ENCODE data around the gene KCNAB3.
"Not testable (repeated sequence)": the region's sequence is repeated elsewhere in the genome, so short reads cannot be mapped to it uniquely, and the experiment has no call there.

The KCNAB3 gene

DNA sequence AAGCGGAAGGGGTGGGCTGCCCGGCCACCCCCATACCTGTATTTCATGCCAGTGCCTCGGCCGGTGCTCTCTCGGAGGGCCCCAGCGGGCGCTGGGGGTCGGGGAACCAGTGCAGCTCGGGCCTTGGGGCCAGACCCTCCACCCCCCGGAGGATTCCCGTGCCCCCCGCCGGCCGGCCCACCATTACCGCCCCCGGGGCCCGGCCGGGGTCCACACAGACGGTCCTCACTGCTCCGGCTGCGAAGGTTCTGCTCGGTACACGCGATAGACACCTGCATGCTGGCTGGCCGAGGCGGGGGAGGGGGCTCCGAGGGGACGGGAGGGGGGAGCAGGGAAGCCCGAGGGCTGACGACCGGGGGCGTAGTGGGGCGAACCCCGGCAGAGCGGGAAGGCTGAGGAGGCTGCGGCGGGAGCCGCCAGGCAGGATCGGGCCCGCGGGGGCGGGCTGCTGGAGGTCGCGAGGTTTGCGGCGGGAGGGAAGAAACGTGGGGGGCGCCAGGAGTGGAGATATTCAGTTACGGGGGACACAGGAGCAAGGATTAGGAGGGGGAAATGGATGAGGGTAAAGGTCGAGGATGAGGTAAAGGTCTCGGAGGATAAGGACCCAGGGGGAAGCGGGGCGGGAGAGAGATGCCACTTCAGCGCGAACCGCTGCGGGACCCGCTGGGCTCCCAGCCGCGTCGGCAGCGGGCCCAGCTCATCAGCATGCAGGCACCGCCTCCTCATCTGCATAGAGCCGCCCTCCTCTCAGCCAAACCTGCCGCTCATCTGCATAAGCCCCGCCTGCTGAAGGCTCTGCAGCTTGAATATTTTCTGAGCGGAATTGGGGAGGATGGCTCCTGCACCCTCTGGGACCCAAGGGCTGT lies at the start of gene KCNAB3:
Gene KCNAB3, minus strand, starts transcription at position 699 of the 866 bp plus-strand sequence. Its CDS starts 421 bp downstream, at position 278.
- peak; percentile 58 to 63 for DNase-seq

DNA sequence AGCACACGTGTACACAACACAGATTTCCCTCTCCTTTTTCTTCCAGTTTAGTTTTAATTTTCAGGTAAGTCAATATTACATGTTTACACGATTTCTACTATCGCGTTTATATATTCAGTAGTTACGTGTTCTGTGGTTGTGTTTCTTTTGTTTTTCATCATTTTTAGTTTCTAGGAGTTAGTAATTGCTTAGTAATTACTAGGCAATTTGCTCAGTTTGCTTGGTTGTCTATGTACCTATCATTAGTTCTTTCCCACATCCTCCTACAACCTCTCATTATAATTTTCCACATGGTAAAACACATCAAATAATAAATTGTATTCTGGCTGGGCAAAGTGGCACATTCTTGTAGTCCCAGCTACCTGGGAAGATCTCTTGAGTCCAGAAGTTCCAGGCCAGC lies 48.1 kb upstream of the KCNAB3 start:
- DNase-seq, result no peak

DNA sequence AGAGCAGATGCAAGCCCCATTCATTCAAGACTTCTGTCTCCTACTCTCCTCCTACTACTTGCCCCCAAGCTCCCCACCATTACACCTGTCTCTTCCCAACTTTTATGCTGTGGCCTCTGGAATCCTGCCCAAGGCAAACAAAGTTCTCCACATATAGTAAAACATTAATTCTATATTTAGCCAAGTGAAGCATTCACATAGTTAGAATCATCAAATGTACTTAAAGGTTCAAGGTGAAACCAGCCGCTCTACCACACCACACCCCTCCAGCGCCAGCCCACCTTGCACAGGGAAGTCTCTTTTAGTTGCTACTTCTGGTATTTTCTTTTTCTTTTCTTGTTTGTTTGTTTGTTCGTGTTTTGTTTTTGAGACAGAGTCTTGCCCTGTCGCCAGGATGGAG lies 47.4 kb upstream of the KCNAB3 start:
- DNase-seq, result no peak

DNA sequence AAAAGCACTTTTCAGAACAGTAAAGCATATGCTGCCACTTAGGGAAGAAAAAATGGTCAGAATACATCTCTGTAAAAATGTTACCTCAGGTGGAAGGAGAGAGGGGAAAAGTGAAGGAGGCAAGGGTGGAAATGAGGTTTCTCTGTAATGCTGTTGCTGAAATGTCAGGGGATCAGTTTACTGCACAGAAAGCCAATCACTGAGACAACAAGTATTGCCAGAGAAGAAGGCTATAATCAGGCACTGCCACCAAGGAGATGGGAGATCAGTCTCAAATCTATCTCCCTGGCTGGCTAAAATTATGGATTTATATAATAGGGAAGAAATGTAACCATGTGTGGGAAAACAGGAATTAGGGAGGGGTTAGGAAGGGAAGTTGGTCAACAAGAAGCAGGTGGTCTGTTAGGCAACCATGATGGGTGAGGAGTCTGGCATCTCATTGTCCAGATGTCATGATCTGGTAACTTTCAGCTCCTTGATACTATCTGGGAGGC lies 45.0 kb upstream of the KCNAB3 start:
- DNase-seq, result no peak

DNA sequence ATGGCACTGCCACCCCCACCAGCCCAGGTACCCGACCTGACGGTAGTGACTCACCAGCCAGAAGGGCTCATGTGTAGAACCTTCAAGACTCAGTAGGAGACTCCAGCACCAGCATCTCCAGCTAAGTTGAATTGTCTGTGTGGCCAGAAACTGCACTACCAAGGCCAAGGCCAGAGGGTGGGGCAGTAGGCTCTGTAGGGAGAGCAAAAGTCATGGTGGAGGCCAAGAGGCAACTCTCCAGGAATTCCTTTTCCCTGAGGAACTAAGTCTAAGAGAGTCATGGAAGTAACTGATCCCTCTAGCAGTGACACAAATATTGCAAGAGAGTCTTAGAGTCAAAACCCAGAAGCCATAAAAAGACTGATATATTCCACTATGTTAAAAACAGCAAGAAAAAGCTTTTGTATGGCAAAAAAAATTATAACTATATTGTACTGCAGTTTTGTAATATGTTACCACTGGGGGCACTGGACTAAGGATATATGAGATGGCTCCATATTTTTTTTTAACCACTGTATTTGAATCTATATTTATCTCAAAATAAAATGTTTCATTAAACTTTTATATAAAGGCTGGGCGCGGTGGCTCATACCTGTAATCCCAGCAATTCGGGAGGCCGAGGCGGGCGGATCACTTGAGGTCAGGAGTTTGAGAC lies 42.6 kb upstream of the KCNAB3 start:
- no peak for DNase-seq

DNA sequence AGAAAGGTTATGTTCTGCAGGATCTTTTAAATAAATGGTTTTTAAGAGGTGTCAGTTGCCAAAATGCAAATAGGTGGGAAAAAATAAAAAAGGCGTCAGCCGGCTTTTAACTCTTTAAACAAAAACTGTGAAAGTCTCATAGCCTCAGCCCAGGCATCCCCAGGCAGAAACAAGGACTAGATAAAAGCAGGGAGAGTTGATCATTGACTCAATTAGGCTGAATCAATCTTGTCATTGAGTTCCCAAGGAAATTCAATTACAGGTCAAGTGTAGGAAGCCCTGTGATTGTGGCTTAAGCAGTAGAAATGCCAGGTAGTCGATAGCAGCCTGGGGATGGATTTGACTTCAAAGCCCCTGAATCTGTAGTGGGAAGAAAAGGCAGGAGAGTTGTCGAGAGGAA lies 42.0 kb upstream of the KCNAB3 start:
- no peak for DNase-seq

DNA sequence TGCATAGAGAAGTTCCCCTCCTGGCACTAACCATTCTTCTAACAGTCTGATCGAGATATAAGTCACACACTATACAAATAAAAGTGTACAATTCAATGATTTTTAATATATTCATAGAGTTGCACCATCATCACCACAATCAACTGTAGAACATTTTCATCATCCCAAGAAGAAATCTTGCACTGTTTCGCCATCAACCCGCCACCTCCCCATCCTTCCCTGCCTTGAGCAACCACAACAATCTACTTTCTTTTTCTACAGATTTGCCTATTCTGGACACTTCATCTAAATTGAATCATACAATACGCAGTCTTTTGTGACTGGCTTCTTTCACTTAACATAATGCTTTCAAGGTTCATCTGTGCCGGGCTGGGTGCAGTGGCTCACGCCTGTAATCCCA lies 39.8 kb upstream of the KCNAB3 start:
- DNase-seq, result peak in 1 of 2 donors; percentile 20

DNA sequence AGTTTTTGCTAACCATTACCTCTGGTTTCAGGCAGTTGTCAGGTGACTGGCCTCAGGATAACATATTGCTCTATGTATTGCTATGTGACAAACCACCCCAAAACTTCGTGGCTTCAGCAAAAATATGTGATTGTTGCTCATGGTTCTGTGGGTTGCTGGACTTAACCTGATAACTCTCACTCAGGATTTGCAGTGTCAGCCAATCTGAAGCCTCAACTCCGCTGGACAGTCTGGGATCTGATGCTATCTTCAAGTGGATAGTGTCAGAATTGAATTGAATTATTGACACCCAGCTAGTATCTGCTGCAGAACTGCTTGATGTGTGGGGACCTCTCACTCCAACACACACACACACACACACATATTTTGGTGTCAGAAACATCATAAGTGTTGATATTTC lies 38.1 kb upstream of the KCNAB3 start:
- DNase-seq, result no peak

DNA sequence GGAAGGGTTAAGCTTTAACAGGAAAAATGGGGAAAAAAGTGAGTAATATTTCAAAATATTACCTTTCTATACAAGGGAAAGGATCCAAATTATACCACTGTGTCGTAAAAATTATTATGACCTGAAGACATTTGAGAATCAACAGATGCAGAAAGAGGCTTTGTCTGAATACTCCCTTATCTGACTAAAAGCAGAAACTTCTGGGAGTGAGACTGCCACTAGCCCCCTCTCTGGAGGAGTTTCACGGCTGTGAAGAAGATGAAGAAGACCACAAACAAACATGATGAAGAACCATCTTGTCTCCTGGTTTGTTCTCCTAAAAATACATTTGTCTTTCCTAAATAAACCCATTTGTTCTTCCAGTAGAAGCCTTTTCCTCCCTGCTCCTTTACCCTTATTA lies 31.8 kb upstream of the KCNAB3 start:
- DNase-seq, result no peak

DNA sequence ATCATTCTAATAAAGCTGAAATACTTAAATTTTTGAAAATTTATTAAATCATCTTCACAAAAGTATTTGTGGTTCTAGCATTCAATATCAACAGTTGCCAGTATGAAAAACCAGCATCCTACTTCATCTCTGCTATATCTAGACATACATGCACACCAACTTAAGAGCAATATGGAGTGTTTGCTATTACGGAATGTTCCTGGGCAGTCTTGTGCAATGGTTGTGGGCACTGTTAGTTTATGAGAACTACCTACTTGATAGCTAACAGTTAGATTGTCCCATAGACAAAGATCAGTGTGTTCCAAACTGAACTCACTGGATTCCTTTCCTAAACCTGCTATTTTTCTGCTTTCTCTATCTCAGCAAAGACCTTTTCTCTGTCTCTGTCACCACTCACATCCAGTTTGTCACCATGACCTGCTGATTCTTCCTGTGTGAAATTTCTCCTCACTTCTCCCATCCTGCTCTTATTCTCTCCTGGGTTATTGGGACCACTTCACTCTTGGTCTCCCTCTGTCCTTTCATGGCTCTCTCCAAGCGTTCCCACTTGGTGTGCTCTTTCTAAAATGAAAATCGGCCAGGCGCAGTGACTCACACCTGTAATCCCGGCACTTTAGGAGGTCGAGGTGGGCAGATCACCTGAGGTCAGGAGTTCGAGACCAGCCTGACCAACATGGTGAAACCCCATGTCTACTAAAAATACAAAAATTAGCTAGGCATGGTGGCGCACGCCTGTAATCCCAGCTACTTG lies 30.0 kb upstream of the KCNAB3 start:
- DNase-seq, result no peak

DNA sequence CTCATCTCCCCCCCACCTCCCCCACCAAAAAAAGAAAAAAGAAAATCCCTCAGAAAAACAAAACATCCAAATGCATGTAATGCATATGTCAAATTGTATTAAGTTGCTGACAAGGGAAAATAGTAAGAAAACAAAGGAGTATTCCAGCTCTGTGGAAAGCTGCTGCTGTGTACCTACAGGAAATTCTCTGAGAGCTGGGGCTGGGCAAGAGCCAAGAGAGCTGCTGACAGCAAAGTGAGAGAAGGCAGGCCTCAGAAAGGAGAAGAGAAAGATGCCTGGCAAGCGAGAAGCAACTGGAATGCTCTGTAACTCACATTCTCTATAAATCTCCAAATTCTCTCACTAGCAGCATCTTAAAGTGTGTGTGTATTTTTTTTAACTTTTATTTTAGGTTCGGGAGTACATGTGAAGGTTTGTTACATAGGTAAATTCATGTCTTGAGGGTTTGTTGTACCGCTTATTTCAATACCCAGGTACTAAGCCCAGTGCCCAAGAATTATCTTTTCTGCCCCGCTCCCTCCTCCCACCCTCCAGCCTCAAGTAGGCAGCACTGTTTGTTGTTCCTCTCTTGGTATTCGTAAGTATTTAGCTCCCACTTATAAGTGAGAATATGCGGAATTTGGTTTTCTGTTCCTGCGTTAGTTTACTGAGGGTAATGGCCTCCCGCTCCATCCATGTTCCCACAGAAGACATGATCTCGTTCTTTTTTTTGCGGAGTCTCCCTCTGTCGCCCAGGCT lies 26.7 kb upstream of the KCNAB3 start:
- no peak for DNase-seq

DNA sequence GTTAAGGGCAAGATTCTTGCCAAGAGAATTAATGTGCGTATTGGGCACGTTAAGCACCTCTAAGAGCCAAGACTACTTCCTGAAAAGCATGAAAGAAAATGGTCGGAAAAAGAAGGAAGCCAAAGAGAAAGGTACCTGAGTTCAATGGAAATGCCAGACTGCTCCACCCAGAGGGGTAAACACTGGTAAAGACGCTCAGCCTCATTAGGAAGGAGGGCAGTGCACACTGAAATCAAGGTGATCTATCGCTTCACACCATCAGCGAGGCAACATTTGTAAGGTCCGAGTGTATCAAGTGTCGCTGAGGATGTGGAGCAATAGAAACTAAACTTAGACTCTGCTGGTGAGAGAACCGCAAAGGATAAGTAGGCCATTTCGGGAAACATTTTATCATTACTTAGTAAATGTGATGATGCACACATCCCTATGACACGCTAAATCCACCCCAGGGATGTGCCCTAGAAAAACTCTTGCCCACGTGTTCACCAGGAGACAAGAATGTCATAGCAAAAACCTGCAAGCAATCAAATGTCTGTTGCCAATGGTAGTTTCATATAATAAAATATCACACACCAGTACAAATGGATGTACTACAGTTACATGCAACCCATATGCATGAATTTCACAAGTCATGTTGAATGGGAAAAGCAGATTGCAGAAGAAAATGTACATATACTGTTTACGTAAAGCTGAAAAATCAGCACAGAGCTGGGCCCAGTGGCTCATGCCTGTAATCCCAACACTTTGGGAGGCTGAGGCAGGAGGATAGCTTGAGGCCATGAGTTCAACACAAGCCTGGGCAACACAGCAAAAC lies 26.0 kb upstream of the KCNAB3 start:
- DNase-seq, result no peak

DNA sequence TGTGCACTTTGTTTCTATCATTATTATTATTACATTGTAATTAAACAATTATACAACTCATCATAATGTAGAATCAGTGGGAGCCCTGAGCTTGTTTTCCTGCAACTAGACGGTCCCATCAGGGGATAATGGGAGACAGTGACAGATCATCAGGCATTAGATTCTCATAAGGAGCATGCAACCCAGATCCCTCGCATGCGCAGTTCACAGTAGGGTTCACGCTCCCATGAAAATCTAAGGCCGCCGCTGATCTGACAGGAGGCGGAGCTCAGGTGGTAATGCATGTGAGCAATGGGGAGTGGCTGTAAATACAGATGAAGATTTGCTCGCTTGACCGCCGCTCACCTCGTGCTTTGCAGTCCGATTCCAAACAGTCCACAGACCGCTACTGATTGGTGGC lies 23.6 kb upstream of the KCNAB3 start:
- not testable (repeated sequence) for DNase-seq

DNA sequence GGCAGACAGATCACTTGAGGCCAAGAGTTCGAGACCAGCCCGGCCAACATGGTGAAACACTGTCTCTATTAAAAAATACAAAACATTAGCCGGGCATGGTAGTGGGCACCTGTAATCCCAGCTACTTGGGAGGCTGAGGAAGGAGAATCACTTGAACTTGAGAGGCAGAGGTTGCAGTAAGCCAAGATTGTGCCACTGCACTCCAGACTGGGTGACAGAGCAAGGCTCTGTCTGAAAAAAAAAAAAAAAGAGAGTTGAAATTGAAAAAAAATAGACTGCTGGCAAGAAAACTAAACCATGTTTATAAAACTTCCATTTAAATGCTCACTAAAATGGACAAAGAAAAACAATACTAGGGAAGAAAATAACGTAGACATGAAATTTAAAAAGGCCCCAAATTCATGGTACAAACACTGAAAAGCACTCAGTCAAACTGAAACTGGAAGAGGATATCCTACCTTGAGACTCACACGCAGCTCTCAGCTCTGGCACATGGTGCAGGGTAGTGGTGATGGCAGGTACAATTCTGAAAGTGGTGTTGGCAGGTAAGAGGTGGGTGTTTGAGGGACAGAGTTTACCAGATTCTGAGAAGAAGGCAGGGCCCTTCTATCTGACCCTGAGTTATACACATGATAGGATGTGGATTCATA lies 21.6 kb upstream of the KCNAB3 start:
- peak in 1 of 2 donors; percentile 10 for DNase-seq

DNA sequence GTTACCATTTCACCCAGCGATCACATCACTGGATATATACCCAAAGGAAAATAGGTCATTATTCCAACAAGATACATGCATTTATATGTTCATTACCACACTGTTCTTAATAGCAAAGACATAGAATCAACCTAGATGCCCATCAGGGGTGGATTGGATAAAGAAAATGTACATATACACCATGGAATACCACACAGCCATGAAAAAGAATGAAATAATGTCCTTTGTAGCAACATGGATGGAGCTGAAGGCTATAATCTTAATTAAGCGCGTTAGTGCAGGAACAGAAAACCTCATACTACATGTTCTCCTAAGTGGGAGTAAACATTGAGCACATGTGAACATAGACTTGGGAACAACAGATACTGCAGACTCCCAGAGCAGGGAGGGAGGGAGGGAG lies 20.9 kb upstream of the KCNAB3 start:
- no peak for DNase-seq

DNA sequence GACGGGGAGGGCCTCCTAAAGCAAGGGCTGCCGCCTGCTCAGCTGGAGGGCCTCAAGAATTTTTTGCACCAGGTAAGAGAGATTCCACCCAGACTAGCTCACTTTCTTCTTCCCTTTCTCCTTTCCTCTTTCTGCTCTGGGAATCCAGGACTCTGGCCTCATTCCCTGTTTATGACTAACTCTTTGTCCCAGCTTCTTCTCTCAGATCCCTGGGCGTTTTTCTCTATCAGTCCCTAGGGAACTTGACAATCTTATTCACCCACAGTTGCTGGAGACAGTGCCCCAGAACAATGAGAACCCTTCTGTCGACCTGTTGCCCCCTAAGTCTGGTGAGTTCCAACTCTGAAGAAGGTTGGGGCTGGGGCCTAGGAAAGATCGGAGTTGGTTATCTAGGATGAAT lies 18.0 kb upstream of the KCNAB3 start:
- no peak for DNase-seq

DNA sequence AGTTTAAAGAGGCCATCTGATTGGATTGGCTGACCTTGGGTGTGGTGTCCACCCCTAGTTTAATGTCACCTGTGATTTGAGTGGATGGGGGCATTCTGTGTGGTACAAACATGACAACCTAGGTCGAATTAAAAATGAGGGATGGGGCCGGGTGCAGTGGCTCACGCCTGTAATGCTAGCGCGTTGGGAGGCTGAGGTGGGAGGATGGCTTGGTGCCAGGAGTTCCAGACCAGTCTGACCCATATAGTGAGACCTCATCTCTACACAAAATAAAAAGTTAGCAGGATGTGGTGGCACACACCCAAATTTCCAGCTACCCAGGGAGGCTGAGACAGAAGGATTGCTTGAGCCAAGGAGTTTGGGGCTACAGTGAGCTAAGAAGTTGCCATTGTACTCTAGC lies 16.8 kb upstream of the KCNAB3 start:
- no peak for DNase-seq

DNA sequence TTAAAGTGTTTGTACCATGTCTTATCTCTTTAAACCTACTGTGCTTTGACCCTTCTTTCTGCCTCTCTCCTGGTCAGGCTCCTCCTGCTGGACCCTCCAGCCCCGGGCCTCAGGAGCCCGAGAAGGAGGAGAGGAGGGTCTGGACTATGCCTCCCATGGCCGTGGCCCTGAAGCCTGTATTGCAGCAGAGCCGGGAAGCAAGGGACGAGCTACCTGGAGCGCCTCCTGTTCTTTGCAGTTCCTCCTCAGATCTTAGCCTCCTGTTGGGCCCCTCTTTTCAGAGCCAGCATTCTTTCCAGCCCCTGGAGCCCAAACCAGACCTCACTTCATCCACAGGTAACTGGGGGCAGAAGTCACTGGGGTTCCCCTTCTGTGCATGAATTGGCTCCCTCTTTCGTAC lies 16.0 kb upstream of the KCNAB3 start:
- no peak for DNase-seq

DNA sequence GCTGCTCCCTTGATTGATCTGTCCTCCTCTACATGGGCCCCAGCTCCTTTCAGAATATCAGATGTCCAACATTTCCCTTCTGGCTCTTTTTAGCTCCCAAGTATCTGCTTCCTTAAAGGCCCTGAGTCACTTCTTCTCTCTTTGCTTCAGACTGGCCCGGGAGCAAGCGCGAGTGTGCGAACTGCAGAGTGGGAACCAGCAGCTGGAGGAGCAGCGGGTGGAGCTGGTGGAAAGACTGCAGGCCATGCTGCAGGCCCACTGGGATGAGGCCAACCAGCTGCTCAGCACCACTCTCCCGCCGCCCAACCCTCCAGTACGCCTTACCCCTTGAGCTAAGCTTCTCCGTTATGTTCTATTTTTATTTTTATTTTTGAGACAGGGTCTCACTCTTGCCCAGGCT lies 14.7 kb upstream of the KCNAB3 start:
- no peak for DNase-seq

DNA sequence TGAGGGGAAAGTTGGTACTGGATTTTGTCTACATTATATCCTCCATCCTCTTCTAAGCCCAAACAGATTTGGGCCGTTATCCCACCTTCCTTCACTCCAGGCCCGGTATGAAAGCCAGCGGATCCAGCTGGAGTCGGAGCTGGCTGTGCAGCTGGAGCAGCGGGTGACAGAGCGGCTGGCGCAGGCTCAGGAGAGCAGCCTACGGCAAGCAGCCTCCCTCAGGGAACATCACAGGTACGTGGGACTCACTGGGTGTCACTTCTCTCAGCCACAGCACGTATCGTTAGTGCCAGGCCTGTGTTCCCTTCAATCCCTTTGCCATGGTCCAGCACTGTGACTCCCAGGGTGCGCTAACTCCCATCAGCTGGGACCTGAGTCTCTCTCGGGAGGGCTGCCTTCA lies 13.6 kb upstream of the KCNAB3 start:
- no peak for DNase-seq

DNA sequence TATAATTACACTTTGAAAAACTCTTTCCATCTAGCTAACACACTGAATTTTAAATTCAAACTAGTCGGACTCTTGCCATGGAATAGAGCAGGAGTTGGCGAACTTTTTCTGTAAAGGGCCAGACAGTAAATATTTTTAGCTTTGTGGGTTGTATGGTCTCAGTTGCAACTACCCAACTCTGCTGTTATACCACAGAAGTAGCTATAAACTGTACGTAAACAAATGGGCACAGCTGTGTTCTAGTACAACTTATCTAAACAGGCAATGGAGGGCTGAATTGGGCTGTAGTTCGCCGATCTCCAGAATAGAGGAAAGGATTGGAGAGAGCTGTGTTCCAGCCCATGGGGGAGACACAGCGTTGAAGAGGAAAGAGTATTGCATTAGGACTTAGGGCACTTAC lies 11.1 kb upstream of the KCNAB3 start:
- no peak for DNase-seq

Measured in CD4-positive, alpha-beta T cell treated with Interleukin-1 beta for 1 hour (primary cell).